NCI-H1105 (cell line): ENCODE results near the gene CNTN5.
A peak's percentile ranks its signal among the peaks of the same experiment; 100 is the strongest.

Experiments
- DNase-seq: peaks from one replicate; lab custom pipeline; 2025; lab: John Stamatoyannopoulos, UW

Gene CNTN5

GRCh38 chr11:99170591-99170990 is 149.8 kb downstream of the CNTN5 start:
- no peak for DNase-seq

- no peak for DNase-seq
Measured at GRCh38 chr11:99171330-99171729, 150.6 kb downstream of the CNTN5 start.

- DNase-seq = no peak
Measured at GRCh38 chr11:99176430-99176829, 155.7 kb downstream of the CNTN5 start.

GRCh38 chr11:99177446-99177845 is 156.7 kb downstream of the CNTN5 start:
- DNase-seq = no peak

GRCh38 chr11:99184146-99184545 is 163.4 kb downstream of the CNTN5 start:
- no peak for DNase-seq

- DNase-seq = no peak
Measured at GRCh38 chr11:99188221-99188620, 167.5 kb downstream of the CNTN5 start.

- DNase-seq = no peak
Measured at GRCh38 chr11:99192716-99193115, 172.0 kb downstream of the CNTN5 start.

GRCh38 chr11:99197477-99197876 is 176.7 kb downstream of the CNTN5 start:
- no peak for DNase-seq

- no peak for DNase-seq
Measured at GRCh38 chr11:99198215-99198614, 177.5 kb downstream of the CNTN5 start.

GRCh38 chr11:99199341-99199740 is 178.6 kb downstream of the CNTN5 start:
- DNase-seq = no peak

GRCh38 chr11:99200720-99201119 is 180.0 kb downstream of the CNTN5 start:
- no peak for DNase-seq

- no peak for DNase-seq
Measured at GRCh38 chr11:99208813-99209212, 188.1 kb downstream of the CNTN5 start.

- no peak for DNase-seq
Measured at GRCh38 chr11:99229544-99229943, 208.8 kb downstream of the CNTN5 start.

- no peak for DNase-seq
Measured at GRCh38 chr11:99234534-99234933, 213.8 kb downstream of the CNTN5 start.

- no peak for DNase-seq
Measured at GRCh38 chr11:99238401-99238800, 217.7 kb downstream of the CNTN5 start.

GRCh38 chr11:99240192-99241030 is 219.7 kb downstream of the CNTN5 start:
- no peak for DNase-seq

- no peak for DNase-seq
Measured at GRCh38 chr11:99241066-99241465, 220.3 kb downstream of the CNTN5 start.

GRCh38 chr11:99244613-99245012 is 223.9 kb downstream of the CNTN5 start:
- no peak for DNase-seq

- no peak for DNase-seq
Measured at GRCh38 chr11:99246199-99246598, 225.4 kb downstream of the CNTN5 start.

GRCh38 chr11:99256614-99257013 is 235.9 kb downstream of the CNTN5 start:
- no peak for DNase-seq

GRCh38 chr11:99257131-99257530 is 236.4 kb downstream of the CNTN5 start:
- no peak for DNase-seq

GRCh38 chr11:99260696-99261095 is 239.9 kb downstream of the CNTN5 start:
- no peak for DNase-seq

- peak; percentile 81 for DNase-seq
Measured at GRCh38 chr11:99268886-99269285, 248.1 kb downstream of the CNTN5 start.

GRCh38 chr11:99271527-99271926 is 250.8 kb downstream of the CNTN5 start:
- DNase-seq = no peak
